RWPE1 (cell line): ENCODE data around the gene ALDH1L2.

ENCODE experiments used
- CTCF ChIA-PET: fragments of 350-600 bp; sonication (Branson Sonifier 250); formaldehyde crosslinking; extraction: SDS; loops from one replicate; lab custom pipeline; 2021; lab: Yijun Ruan, JAX
- POLR2A ChIA-PET: fragments of 400-600 bp; formaldehyde crosslinking; extraction: SDS; loops from one replicate; lab custom pipeline; 2020; ENCODE audit warnings: antibody characterized with exemption; ENCODE audit not compliant: low non-redundant PET; lab: Yijun Ruan, JAX
- DNase-seq: peaks from one replicate; pipeline ENCODE4 v3.0.0; 2012; ENCODE audit warnings: low spot score
- H3K27ac ChIP-seq: fragments of 450-650 bp; 2 replicates; pipeline ENCODE4 v1.5.1; 2017
- TF ChIP-seq, protein P1 (sequence below): fragments of 450-650 bp; conservative IDR thresholded peaks from 2 replicates; pipeline ENCODE4 v1.5.1; 2017; ENCODE audit warnings: low read depth, mild to moderate bottlenecking

The ALDH1L2 gene

GRCh38 chr12:105084251-105085250, at the start of gene ALDH1L2:
Gene ALDH1L2, minus strand, starts transcription at chr12:105084458. Its CDS starts 22 bp downstream, at chr12:105084436.
- ChIA-PET CTCF (interaction anchor here (0.6 kb wide), 1 partner anchor 32 kb away, joined by 3 read pairs; no protein-coding TSS in a partner anchor), POLR2A (interaction anchor here (0.6 kb wide), 1 partner anchor 13 kb away, joined by 3 read pairs; no protein-coding TSS in a partner anchor)
- peak; percentile 70 for DNase-seq
- TF ChIP-seq, protein P1, sequence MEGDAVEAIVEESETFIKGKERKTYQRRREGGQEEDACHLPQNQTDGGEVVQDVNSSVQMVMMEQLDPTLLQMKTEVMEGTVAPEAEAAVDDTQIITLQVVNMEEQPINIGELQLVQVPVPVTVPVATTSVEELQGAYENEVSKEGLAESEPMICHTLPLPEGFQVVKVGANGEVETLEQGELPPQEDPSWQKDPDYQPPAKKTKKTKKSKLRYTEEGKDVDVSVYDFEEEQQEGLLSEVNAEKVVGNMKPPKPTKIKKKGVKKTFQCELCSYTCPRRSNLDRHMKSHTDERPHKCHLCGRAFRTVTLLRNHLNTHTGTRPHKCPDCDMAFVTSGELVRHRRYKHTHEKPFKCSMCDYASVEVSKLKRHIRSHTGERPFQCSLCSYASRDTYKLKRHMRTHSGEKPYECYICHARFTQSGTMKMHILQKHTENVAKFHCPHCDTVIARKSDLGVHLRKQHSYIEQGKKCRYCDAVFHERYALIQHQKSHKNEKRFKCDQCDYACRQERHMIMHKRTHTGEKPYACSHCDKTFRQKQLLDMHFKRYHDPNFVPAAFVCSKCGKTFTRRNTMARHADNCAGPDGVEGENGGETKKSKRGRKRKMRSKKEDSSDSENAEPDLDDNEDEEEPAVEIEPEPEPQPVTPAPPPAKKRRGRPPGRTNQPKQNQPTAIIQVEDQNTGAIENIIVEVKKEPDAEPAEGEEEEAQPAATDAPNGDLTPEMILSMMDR: no peak
- peak within 1 kb of the TSS; percentile 56 for H3K27ac ChIP-seq

DNA sequence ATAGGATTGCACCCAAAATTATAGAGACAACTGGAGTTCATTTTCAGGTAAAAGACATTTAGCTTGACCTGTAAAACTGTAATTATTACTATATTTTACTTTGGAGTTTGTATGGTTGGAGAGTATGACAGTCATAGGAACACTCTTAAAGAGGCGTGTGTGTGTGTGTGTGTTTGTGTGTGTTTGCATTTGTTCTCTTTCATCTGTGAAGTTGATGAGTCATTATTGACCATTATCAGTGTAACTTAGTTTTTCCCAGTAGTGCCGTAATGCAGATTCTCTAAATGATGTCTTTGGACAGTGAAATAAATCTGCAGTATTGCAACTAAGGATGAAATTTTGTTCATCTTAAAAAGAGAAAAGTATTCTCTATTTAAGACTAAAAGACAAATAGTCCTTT, 36.3 kb upstream of the ALDH1L2 start:
- ChIA-PET CTCF (no interaction called here), POLR2A (no interaction called here)
- TF ChIP-seq, protein P1: no peak
- H3K27ac ChIP-seq: no peak overlapping the region
- DNase-seq: no peak

DNA sequence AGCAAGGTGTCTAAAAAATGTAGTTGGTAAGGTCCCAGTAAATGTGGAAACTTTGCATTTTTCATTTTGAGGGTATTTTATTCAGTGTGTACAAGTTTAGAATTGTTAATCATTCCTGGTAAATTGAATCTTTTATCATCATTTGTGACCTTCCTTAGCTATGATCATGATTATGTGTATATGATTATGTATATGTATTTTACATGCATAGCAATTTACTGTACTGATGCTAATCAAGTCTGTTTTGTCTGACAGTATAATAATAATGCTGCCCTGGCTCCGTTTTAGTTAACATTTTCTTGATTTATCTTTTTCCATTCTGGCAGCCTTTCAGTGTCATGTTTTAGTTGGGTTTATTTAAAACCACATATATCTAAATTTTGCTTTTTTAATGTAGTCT, 32.7 kb upstream of the ALDH1L2 start:
- CTCF ChIA-PET: no interaction called here
- TF ChIP-seq, protein P1: no peak
- DNase-seq: no peak
- POLR2A ChIA-PET: no interaction called here
- no peak overlapping the region for H3K27ac ChIP-seq

- TF ChIP-seq, protein P1: no peak
- POLR2A ChIA-PET: no interaction called here
- CTCF ChIA-PET: no interaction called here
- no peak for DNase-seq
- no peak overlapping the region for H3K27ac ChIP-seq
These were observed 28.8 kb upstream of the ALDH1L2 start for GRCh38 chr12:105113094-105113493.

DNA sequence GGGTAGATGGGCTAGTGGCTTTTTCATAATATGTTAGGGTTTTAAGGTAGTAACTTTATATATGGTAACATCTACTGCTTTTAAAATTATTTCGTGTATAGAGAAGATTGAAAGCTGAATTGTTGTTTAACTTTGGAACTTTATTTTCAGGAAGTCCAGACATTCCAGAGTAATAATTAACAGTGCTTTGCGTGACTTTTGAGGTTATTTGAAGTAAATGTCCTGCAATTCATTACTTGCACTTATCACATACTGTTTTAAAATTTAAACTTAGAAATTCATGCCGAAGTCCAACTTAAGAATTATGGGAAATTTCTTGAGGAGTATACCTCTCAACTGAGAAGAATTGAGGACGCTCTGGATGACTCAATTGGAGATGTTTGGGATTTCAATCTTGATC, 26.6 kb upstream of the ALDH1L2 start:
- POLR2A ChIA-PET: no interaction called here
- DNase-seq: no peak
- CTCF ChIA-PET: no interaction called here
- H3K27ac ChIP-seq: no peak overlapping the region
- TF ChIP-seq, protein P1: no peak

- H3K27ac ChIP-seq: peak overlapping the region; percentile 78
- ChIA-PET POLR2A (no interaction called here), CTCF (no interaction called here)
- TF ChIP-seq, protein P1: no peak
- peak; percentile 26 for DNase-seq
These were observed 25.4 kb upstream of the ALDH1L2 start for GRCh38 chr12:105109465-105110212.
